OCI-LY7 (cell line): ENCODE results near the gene PCDHA4.
"Not testable (repeated sequence)": the region's sequence is repeated elsewhere in the genome, so short reads cannot be mapped to it uniquely, and the experiment has no call there.

Experiments used
- EZH2phosphoT487 ChIP-seq: fragments of 200-600 bp; sonication (generic); IDR thresholded peaks from 2 replicates; pipeline ENCODE4 v1.6.1; 2018; ENCODE audit warnings: low read depth, borderline replicate concordance, mild to moderate bottlenecking, mixed run types, antibody characterized with exemption, low read length, moderate library complexity, mixed read lengths
- TF ChIP-seq, protein P1 (sequence below): fragments of 200-600 bp; sonication (generic); conservative IDR thresholded peaks from 2 replicates; pipeline ENCODE4 v1.5.1; 2014; ENCODE audit warnings: mild to moderate bottlenecking, antibody characterized with exemption, low read length, moderate library complexity, mixed read lengths

- TF ChIP-seq, protein P1, sequence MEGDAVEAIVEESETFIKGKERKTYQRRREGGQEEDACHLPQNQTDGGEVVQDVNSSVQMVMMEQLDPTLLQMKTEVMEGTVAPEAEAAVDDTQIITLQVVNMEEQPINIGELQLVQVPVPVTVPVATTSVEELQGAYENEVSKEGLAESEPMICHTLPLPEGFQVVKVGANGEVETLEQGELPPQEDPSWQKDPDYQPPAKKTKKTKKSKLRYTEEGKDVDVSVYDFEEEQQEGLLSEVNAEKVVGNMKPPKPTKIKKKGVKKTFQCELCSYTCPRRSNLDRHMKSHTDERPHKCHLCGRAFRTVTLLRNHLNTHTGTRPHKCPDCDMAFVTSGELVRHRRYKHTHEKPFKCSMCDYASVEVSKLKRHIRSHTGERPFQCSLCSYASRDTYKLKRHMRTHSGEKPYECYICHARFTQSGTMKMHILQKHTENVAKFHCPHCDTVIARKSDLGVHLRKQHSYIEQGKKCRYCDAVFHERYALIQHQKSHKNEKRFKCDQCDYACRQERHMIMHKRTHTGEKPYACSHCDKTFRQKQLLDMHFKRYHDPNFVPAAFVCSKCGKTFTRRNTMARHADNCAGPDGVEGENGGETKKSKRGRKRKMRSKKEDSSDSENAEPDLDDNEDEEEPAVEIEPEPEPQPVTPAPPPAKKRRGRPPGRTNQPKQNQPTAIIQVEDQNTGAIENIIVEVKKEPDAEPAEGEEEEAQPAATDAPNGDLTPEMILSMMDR = not testable (repeated sequence)
- not testable (repeated sequence) for TF ChIP-seq EZH2phosphoT487
Observed at GRCh38 chr5:140822969-140823368, 16.1 kb downstream of the PCDHA4 start.
